ENCODE results near the gene UBASH3A. TPM values are rescaled to one million over a fixed set of nuclear protein-coding genes. Genes with fewer than 3 reads are reported as not detected.
A peak's percentile ranks its signal among the peaks of the same experiment; 100 is the strongest.

The UBASH3A gene
- total RNA-seq, 1 donor from 2014 or later: 1.5 TPM

GRCh38 chr21:42413093-42413492, 9.4 kb downstream of the UBASH3A start:
- Histone ChIP-seq H3K4me1 (no peaks in the 10 kb centered on the region), H3K27me3 (peaks cover 3% of the 10 kb centered on the region), H3K27ac (no peak overlapping the region), H3K36me3 (no peaks in the 10 kb centered on the region), H3K9me3 (no peaks in the 10 kb centered on the region), H3K4me3 (no peak overlapping the region)
- no peak for ATAC-seq
- intact Hi-C loops (cut with DNase I): no loop called here
- peak; percentile 42 for DNase-seq
- TF ChIP-seq CTCF (IDR thresholded peaks at IDR 0.05): no peak

- intact Hi-C loops (cut with DNase I): no loop called here
- H3K36me3 ChIP-seq: no peaks in the 10 kb centered on the region
- no peaks in the 10 kb centered on the region for H3K4me1 ChIP-seq
- TF ChIP-seq CTCF (IDR thresholded peaks at IDR 0.05): no peak
- ATAC-seq: no peak
- H3K27ac ChIP-seq: no peak overlapping the region
- H3K9me3 ChIP-seq: no peaks in the 10 kb centered on the region
- DNase-seq: peak; percentile 27
- no peak overlapping the region for H3K4me3 ChIP-seq
- peaks cover 3% of the 10 kb centered on the region for H3K27me3 ChIP-seq
Observed at GRCh38 chr21:42413500-42413899, 9.8 kb downstream of the UBASH3A start.

DNA sequence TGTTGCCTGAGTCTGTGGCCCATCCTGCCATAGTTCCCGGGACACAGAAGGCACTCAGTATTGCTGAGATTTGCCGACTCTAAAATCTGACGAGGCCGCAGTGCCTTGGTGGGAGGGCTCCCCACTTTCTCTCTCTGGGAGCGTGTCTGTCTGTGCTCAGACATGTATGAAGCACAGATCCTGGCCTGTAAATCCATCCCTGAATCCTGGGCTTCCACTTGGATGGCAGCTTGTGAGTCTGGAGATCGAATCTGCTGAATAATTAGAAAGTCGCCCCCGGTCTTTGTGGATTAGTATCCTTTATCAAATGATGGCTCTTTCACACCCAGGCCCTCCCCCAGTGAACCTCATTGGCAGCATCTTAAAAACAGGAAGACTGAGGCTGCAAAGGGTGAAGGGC, 10.4 kb downstream of the UBASH3A start:
- no peaks in the 10 kb centered on the region for H3K4me1 ChIP-seq
- DNase-seq (peak; percentile 12), ATAC-seq (no peak)
- no peak for TF ChIP-seq CTCF (IDR thresholded peaks at IDR 0.05)
- H3K4me3 ChIP-seq: no peak overlapping the region
- H3K27ac ChIP-seq: no peak overlapping the region
- no peaks in the 10 kb centered on the region for H3K36me3 ChIP-seq
- intact Hi-C loops (cut with DNase I): no loop called here
- peaks cover 3% of the 10 kb centered on the region for H3K27me3 ChIP-seq
- H3K9me3 ChIP-seq: no peaks in the 10 kb centered on the region

- TF ChIP-seq CTCF (IDR thresholded peaks at IDR 0.05): no peak
- no peaks in the 10 kb centered on the region for H3K36me3 ChIP-seq
- H3K4me1 ChIP-seq: no peaks in the 10 kb centered on the region
- peaks cover 3% of the 10 kb centered on the region for H3K27me3 ChIP-seq
- DNase-seq (peak; percentile 51), ATAC-seq (no peak)
- H3K9me3 ChIP-seq: no peaks in the 10 kb centered on the region
- intact Hi-C loops (cut with DNase I): no loop called here
- no peak overlapping the region for H3K27ac ChIP-seq
- no peak overlapping the region for H3K4me3 ChIP-seq
Observed at GRCh38 chr21:42414553-42414927, 10.8 kb downstream of the UBASH3A start.

GRCh38 chr21:42414928-42415769, 11.4 kb downstream of the UBASH3A start:
- TF ChIP-seq CTCF (IDR thresholded peaks at IDR 0.05): no peak
- Histone ChIP-seq H3K27me3 (peaks cover 3% of the 10 kb centered on the region), H3K27ac (no peak overlapping the region)

More at GRCh38 chr21:42414928-42415769, 11.4 kb downstream of the UBASH3A start:
- no peak overlapping the region for H3K4me3 ChIP-seq
- intact Hi-C loops (cut with DNase I): no loop called here
- ATAC-seq: peak; percentile 37
- H3K9me3 ChIP-seq: no peaks in the 10 kb centered on the region
- no peaks in the 10 kb centered on the region for H3K4me1 ChIP-seq
- peak; percentile 59 for DNase-seq
- no peaks in the 10 kb centered on the region for H3K36me3 ChIP-seq

Data from upper lobe of right lung (tissue), 1 donor.